Measurements from ENCODE around the gene PTGES2.

PTGES2 gene

DNA sequence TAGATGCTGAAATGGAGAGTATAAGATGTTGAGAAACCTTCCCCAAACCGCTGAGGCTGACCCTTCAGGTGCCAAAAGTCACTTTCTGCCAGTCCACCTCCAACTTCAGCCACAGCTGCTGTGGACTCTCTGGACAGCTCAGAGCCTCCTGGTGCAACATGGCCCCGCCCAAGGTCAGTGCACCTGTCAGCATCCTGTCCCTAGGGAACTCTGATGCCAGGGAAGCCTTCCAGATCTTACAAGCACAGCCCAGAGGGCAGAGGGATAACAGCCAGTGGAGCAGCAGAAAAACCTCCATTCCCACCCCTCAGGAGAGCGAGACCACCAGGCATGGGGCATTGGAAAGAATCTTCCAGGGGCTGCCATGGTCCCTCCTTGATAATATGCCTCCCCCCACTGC, 10.5 kb upstream of the PTGES2 start:
- TF ChIP-seq, protein P1, sequence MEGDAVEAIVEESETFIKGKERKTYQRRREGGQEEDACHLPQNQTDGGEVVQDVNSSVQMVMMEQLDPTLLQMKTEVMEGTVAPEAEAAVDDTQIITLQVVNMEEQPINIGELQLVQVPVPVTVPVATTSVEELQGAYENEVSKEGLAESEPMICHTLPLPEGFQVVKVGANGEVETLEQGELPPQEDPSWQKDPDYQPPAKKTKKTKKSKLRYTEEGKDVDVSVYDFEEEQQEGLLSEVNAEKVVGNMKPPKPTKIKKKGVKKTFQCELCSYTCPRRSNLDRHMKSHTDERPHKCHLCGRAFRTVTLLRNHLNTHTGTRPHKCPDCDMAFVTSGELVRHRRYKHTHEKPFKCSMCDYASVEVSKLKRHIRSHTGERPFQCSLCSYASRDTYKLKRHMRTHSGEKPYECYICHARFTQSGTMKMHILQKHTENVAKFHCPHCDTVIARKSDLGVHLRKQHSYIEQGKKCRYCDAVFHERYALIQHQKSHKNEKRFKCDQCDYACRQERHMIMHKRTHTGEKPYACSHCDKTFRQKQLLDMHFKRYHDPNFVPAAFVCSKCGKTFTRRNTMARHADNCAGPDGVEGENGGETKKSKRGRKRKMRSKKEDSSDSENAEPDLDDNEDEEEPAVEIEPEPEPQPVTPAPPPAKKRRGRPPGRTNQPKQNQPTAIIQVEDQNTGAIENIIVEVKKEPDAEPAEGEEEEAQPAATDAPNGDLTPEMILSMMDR (IDR thresholded peaks at IDR 0.05), result no peak

DNA sequence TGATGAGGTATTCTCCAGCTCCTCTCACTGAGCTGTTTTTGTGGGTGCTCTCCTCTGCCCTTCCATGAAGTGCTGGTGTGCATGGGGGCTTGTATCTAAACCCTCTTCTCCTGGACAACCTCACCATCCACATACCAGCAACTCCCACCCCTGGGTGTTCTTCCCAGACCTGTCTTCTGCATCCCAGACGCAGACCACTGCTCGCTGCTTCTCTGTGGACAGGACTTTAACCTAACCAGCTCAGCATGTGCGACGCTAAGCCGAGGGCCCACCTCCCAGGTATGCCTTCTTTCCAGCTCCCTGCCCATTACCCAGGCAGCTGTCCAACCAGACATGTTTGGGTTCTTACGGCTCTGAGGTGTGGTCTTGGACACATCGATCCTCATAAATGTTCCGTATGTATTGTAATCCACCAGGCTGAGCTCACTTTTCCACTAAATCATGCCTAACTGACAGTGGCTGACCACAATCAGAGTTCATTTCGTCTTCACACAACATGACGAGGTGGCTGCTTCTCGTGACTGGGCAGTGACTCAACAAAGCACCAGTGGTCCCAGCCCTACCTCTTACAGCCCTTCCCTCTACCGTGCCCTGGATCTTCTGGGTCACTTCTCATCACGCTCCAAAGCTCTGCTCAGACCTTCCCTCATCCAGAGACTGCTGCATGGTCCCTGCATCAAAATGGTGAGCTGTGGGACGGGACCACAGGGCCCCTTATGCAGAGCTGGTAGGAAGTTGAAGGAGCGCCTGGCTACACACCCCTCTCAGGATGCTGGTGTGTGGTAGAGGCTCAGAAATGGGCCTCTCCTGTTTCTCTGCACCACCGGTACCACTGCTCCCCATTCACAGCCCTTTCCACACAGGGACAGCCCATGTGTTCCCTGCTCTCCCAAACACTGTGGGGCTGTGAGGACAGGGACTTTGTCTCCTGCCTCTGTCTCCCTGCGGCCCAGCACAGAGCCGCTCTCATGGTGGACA, 9.6 kb upstream of the PTGES2 start:
- TF ChIP-seq, protein P1 (IDR thresholded peaks at IDR 0.05), result no peak

DNA sequence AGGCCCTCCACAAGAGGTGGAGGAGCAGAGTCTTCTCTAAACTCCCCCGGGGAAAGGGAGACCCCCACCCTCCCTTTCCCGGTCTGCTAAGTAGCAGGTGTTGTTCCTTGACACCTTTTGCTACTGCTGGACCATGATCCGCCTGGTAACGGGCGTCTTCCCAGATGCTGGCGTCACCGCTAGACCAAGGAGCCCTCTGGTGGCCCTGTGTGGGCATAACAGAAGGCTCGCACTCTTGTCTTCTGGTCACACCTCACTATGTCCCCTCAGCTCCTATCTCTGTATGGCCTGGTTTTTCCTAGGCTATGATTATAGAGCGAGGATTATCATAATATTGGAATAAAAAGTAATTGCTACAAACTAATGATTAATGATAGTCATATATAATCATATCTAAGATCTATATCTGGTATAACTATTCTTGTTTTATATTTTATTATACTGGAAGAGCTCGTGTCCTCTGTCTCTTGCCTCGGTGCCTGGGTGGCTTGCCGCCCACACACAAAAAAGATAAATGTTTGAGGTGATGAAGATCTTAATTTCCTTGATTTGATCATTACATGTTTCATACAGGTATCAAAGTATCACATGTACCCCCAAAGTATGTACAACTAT, 2.6 kb upstream of the PTGES2 start:
- TF ChIP-seq, protein P1 (IDR thresholded peaks at IDR 0.05), result peak; percentile 38; the same call in 1 of the 2 replicates

DNA sequence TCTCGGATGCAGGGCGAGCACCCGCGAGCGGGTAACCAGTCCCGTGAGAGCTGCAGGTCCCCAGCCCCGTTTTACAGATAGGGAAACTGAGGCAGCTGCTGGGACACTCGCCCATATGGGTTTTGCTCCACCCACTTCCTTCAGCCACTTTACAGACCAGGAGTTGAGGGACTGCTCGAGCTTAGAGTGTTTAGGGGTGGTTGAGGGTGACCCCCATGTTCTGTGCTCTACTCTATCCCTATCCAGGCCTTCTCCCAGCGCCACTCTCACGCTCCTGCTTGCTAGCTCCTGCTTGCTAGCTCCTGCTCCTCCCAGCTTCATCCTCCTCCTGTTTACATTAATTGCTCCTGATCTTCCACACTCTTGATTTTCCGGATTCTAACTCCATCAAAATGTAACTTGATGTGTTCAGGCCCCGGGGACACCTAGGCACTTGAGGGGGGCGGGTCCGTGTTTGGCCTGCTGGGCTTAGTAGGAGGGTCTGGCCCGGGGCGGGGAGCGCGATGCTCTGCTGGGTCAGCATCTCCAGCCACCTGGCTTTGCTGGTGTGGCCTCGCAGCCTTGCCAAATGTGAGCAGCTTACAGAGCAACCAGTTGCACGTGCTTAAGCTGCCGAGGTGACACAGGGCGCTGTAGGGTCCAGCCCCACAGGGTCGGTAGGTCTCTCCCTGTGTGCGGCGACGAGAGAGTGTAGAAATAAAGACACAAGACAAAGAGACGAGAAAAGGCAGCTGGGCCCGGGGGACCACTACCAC, 1.5 kb upstream of the PTGES2 start:
- TF ChIP-seq, protein P1 (IDR thresholded peaks at IDR 0.05), result no peak

DNA sequence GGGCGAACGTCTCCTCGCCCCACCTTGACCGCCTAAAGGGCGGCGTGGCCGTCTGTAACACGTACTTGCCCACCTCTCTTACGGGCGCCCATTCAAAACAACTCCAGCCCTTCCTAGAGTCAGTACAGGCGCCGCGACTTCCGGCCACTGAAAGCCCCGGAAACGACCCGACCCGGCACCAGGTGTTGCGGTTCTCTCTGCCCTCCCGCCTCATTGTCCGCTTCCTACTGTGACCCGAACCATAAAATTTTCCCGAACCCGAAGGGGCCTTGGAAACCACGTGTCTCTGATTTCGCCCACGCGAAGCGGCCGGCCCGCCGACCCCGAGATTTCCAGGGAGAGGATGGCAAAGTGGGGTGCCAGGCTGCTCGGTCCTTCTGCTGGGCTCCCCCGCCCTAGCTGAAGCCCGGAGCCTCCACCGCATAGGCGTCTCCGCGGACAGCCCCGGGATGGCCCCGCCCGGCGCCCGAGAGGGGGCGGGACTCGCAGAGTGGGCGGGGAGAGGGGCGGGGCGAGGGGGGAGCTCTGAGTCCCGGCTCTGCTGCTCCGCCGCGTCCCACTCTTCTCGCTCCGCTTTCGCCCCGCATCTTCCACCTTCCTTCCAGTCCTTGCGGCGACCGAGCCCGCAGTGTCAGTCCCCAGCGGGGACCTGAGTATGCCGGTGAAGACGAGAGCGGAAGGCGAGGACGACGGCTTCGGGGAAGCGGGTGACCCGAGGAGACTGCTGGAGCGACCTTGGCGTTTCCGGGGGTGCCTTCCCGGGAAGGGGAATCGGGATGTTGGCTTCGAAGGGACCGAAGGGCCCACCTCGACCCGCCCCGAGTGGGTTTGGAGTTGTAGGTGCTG, 684 bp upstream of the PTGES2 start:
- TF ChIP-seq, protein P1 (IDR thresholded peaks at IDR 0.05), result no peak

DNA sequence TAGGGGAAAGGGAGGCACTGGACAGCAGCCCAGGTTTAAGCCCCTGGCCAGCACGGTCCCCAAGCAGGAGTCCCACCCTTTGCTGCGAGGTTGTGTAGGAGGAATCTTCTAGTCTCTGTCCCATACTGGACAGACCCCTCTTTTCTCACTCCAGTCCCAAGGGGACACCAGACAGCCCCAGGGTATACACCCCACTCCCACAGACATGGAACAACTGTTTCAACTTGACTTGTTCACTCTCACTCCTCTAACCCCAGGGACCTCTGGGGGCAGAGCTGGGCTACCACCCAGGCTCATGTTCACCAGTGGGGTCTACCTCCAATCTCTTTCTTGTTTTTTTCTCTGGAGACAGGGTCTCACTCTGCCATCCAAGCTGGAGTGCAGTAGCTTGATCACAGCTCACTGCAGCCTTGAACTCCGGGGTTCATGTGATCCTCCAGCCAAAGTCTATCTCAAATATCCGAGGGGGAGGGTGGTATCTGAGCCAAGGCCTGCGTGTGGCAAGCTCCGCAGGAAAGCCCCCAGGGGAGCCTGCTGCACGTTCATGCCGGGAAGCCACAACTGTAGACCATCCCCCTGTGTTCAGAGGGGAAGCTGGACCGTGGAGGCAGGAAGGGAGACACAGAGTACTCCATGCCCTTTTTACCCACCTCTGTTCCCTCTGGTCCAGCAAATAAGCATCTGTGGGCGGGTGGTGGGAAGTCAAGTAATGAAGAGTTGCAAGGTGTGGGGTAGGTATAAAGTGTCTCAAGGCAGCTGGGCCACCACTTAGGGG, 1.8 kb downstream of the PTGES2 start:
- TF ChIP-seq, protein P1 (IDR thresholded peaks at IDR 0.05), result no peak

Data from LNCAP (cell line).